SK-N-MC (cell line): Measurements from ENCODE around the gene LAMB3.

Experiments
- DNase-seq: peaks from one replicate; pipeline ENCODE4 v3.0.0-alpha.2; 2011; ENCODE audit warnings: low read depth, low spot score
- H3K27ac ChIP-seq: fragments of 200-600 bp; sonication (generic); 2 replicates; pipeline ENCODE4 v1.5.1; 2016; ENCODE audit warnings: mixed run types
- H3K36me3 ChIP-seq: fragments of 200-600 bp; sonication (generic); 2 replicates; pipeline ENCODE4 v1.6.1; 2017; ENCODE audit warnings: antibody characterized with exemption, low read length, mixed read lengths; ENCODE audit not compliant: insufficient read depth
- H3K4me3 ChIP-seq: fragments of 200-600 bp; sonication (generic); 2 replicates; pipeline ENCODE4 v1.5.1; 2016
- H3K9ac ChIP-seq: fragments of 200-600 bp; sonication (generic); 2 replicates; pipeline ENCODE4 v1.8.0; 2017; ENCODE audit warnings: mixed run types, mixed read lengths; ENCODE audit not compliant: insufficient read length
- H3K9me3 ChIP-seq: fragments of 200-600 bp; sonication (generic); 2 replicates; pipeline ENCODE4 v1.6.1; 2017; ENCODE audit warnings: low read depth, mild to moderate bottlenecking, antibody characterized with exemption, low read length, moderate library complexity, mixed read lengths
- EZH2 ChIP-seq: fragments of 200-600 bp; sonication (generic); IDR thresholded peaks from one replicate; pipeline ENCODE4 v1.6.1; 2017; ENCODE audit warnings: antibody characterized with exemption
- FOXP2 ChIP-seq: optimal IDR thresholded peaks from 2 replicates; pipeline ENCODE3; 2011; ENCODE audit warnings: mild to moderate bottlenecking, moderate library complexity; ENCODE audit not compliant: insufficient read depth; ENCODE audit errors: extremely low read length, control extremely low read depth
- POLR2AphosphoS5 ChIP-seq: IDR thresholded peaks from 2 replicates; pipeline ENCODE4 v1.6.1; 2012; ENCODE audit warnings: mild to moderate bottlenecking, low read depth, low read length, borderline replicate concordance

Gene LAMB3

DNA sequence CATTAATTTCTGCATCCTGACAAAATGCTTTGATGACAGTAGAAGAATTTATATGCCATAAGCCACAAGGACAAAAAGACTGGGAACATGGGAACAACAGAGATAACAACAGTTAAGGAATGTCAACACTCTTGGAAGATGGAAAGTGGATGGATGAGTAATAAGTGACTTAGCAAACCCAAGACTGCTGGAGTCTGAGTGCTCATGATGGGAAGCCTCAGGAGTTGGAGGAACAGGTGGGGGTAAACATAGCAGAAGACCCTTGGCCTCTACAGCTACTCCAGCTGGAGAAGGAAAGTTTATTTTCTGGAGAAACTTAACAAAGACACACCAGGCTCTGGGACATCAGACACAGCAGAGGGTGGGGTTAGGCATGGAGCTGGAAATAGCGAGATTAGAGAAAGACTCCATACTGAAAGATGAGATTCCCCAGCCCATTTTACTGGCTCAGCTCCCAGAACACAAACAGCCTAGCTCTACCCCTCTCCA, 36.6 kb upstream of the LAMB3 start:
- Histone ChIP-seq H3K4me3 (no peak overlapping the region), H3K36me3 (no peaks in the 10 kb centered on the region), H3K27ac (no peak overlapping the region), H3K9me3 (no peaks in the 10 kb centered on the region), H3K9ac (no peak overlapping the region)
- no peak for TF ChIP-seq FOXP2
- no peak for DNase-seq

DNA sequence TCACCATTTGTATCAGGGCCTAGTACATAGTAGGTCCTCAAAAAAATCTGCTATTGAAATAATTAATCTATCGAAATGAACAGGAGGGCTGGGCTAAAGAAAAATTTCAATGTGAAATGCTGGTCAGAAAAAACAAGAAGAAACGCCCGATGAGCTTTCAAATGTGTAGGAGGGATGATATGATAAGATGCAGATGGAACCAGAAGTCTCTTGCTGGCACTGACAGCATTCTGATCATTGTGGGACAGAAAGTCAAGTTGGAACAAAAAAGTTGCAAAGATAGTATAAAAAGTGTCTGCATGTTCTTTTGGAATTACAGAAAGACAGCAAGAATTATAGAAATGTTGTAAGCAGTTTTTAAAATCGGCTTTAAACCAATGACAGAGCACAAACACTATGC, 34.1 kb upstream of the LAMB3 start:
- Histone ChIP-seq H3K36me3 (no peaks in the 10 kb centered on the region), H3K27ac (no peak overlapping the region), H3K9me3 (no peaks in the 10 kb centered on the region), H3K4me3 (no peak overlapping the region), H3K9ac (no peak overlapping the region)
- no peak for DNase-seq
- TF ChIP-seq POLR2AphosphoS5: no peak
- no peak for TF ChIP-seq EZH2
- TF ChIP-seq FOXP2: no peak

DNA sequence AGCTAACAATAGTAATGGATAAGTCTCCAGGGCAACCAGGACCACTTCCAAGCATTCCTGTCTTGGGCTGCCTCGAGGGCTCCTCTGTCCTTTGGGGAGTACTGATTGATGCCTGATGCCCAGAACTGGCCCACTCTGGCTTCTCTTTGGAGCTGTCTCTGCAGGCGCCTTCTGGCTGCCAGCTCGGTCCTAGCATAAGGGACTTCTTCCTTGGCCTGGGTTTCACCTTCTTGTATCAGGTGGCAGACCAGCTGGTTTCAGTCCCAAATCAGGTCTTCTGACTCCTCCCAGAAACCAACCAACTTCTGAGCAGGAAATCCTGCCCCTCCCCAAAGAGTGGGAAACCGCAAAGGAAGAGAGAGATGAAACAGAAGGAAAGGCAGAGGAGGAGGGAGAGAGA, 33.6 kb upstream of the LAMB3 start:
- no peak overlapping the region for H3K9ac ChIP-seq
- no peaks in the 10 kb centered on the region for H3K36me3 ChIP-seq
- no peak overlapping the region for H3K4me3 ChIP-seq
- H3K27ac ChIP-seq: no peak overlapping the region
- no peak for DNase-seq
- TF ChIP-seq POLR2AphosphoS5 (no peak), EZH2 (no peak), FOXP2 (no peak)
- H3K9me3 ChIP-seq: no peaks in the 10 kb centered on the region

DNA sequence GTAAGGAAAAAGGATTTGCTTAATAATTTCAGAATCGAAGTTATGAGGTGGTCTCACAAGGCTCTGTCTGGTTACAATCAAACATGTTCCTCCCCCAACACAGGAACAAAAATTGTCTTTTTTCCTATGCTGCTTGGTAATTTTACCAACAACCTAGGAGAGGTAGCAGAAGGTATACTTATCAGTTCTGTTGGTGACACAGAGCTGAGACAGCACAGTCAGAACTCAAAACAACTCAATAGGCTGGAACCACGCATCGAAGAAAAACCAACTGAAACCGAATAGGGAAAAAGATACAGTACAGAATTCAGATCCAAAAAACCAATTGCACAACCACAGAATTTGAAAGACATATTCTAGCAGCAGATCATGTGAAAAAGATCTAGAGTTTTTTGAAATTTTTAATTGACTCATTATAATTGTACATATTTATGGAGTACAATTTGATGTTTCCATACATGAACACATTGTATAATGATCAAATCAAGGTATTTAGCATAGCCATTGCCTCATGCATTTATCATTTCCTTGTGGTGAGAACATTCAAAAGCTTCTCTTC, 26.8 kb upstream of the LAMB3 start:
- H3K27ac ChIP-seq: no peak overlapping the region
- H3K9ac ChIP-seq: no peak overlapping the region
- TF ChIP-seq FOXP2 (no peak), EZH2 (no peak), POLR2AphosphoS5 (no peak)
- H3K36me3 ChIP-seq: no peaks in the 10 kb centered on the region
- DNase-seq: no peak
- H3K4me3 ChIP-seq: no peak overlapping the region
- H3K9me3 ChIP-seq: no peaks in the 10 kb centered on the region

DNA sequence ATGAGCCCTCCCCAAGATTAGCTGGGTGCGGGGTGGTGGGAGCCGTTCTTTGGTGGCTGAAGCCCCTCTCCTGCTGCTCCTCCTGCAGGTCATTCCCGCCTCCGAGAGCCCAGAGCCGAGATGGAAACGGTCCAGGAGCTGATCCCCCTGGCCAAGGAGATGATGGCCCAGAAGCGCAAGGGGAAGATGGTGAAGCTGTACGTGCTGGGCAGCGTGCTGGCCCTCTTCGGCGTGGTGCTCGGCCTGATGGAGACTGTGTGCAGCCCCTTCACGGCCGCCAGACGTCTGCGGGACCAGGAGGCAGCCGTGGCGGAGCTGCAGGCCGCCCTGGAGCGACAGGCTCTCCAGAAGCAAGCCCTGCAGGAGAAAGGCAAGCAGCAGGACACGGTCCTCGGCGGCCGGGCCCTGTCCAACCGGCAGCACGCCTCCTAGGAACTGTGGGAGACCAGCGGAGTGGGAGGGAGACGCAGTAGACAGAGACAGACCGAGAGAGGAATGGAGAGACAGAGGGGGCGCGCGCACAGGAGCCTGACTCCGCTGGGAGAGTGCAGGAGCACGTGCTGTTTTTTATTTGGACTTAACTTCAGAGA, 23.4 kb upstream of the LAMB3 start:
- no peak overlapping the region for H3K27ac ChIP-seq
- no peak overlapping the region for H3K4me3 ChIP-seq

DNA sequence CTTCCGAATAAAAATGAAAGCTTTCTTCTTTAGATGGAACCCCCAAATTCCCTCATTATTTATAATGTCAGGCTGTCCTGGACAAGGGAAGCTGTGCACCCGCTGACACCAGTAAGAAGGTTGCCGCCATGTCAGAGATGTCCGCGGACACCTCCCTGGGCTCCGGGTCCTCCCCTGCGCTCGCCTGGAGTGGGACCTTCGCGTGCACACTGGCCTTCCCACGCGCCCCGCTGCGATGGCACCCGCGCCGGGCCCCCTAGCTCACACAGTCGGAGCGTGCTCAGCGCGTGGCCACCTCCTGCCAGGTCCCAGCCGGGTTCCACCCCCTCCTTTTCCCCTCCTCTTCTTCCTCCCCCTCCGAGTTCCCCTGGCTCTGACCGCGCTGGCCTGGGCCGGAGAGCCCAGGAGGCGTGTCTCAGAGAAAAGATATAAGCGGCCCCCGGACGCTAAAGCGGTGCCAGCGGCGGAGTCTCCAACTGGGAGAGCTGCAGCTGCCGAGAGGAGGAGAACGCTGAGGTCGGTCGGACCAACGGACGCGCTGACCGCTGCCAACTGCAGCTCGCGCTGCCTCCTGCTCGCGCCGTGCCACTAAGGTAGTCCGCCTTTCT, 22.8 kb upstream of the LAMB3 start, which contains the start of gene G0S2:
Gene G0S2 (plus strand): TSS at position 456 of the 608 bp plus-strand sequence. CDS start 273 bp downstream, outside the sequence.
- Histone ChIP-seq H3K4me3 (no peak within 1 kb of the TSS), H3K36me3 (no peaks in the 10 kb centered on the region), H3K27ac (no peak within 1 kb of the TSS), H3K9me3 (no peaks in the 10 kb centered on the region), H3K9ac (no peak within 1 kb of the TSS)
- no peak for TF ChIP-seq EZH2
- TF ChIP-seq FOXP2: no peak
- TF ChIP-seq POLR2AphosphoS5: no peak
- no peak for DNase-seq

More for the DNA sequence above, 23.4 kb upstream of the LAMB3 start:
- TF ChIP-seq FOXP2: no peak
- TF ChIP-seq EZH2: no peak
- TF ChIP-seq POLR2AphosphoS5: no peak
- no peak for DNase-seq
- H3K9me3 ChIP-seq: no peaks in the 10 kb centered on the region
- H3K9ac ChIP-seq: no peak overlapping the region
- no peaks in the 10 kb centered on the region for H3K36me3 ChIP-seq

DNA sequence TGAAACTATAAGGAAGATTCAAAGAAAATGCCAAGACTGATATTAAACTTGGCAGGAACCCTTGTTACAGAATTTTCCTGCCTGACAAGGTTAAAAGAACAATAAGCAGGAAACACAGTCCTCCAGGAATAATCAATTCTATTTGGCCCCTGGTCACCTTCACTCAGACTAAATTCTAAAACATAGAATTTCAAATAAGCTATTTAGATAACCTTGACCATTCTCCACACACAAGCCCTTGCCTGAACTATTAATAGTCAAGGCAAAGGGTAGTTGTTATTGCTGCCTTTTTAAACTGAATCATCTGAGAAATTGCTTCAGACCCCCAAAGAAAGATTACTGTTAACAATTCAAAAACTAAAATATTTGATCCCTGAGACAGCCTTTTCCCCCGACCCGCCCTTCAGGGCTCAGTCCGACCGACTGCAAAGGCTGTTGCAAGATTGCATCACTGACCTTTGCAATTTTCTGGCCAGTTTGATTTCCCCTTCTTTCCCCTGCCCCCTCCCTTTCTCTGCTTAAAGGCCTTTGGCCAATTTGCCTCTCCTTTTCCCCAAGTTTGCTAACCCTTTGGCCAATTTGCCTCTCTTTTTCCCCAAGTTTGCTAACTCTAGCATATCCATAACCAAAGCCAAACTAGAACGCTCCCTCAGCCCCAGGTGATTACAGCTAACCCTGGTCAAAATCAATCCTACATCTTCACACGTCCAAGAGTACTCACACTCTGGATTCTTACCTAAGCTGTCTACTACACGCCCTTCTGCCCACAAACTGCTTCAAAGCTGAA, 21.6 kb upstream of the LAMB3 start:
- TF ChIP-seq EZH2 (no peak), FOXP2 (no peak), POLR2AphosphoS5 (no peak)
- no peak overlapping the region for H3K4me3 ChIP-seq

More for the DNA sequence above, 21.6 kb upstream of the LAMB3 start:
- no peak for DNase-seq
- no peaks in the 10 kb centered on the region for H3K9me3 ChIP-seq
- H3K36me3 ChIP-seq: no peaks in the 10 kb centered on the region
- H3K27ac ChIP-seq: no peak overlapping the region
- H3K9ac ChIP-seq: no peak overlapping the region
